T-helper 2 cell treated with Interferon-gamma antibody and Interleukin-4, amounts not matched to agents 5 μg/mL and 100 μg/mL, for 36 hours (primary cell): ENCODE data around the gene IZUMO4.

Source experiments
- DNase-seq: peaks from one replicate; pipeline ENCODE4 v3.0.0; 2021; ENCODE audit warnings: low spot score
- H3K27ac Mint-ChIP-seq: one replicate; pipeline ENCODE4 v1.8.0; 2021; ENCODE audit warnings: mild to moderate bottlenecking, mixed read lengths
- H3K27me3 Mint-ChIP-seq: one replicate; pipeline ENCODE4 v1.8.0; 2021; ENCODE audit warnings: low read depth, mixed read lengths
- H3K36me3 Mint-ChIP-seq: one replicate; pipeline ENCODE4 v1.8.0; 2021; ENCODE audit warnings: low read depth, mixed read lengths
- H3K4me1 Mint-ChIP-seq: one replicate; pipeline ENCODE4 v1.8.0; 2021; ENCODE audit warnings: low read depth, mixed read lengths
- H3K4me3 Mint-ChIP-seq: one replicate; pipeline ENCODE4 v1.8.0; 2022; ENCODE audit warnings: mild to moderate bottlenecking, moderate library complexity, mixed read lengths
- H3K9me3 Mint-ChIP-seq: one replicate; pipeline ENCODE4 v1.8.0; 2021; ENCODE audit warnings: mixed read lengths

Gene IZUMO4

GRCh38 chr19:2064788-2065524 is 31.8 kb upstream of the IZUMO4 start:
- Mint-ChIP-seq H3K27me3 (no peaks in the 10 kb centered on the region), H3K9me3 (no peaks in the 10 kb centered on the region), H3K36me3 (peaks cover 9% of the 10 kb centered on the region), H3K4me3 (no peak overlapping the region), H3K4me1 (peaks cover 9% of the 10 kb centered on the region), H3K27ac (peak overlapping the region; percentile 36)
- DNase-seq = no peak

DNA sequence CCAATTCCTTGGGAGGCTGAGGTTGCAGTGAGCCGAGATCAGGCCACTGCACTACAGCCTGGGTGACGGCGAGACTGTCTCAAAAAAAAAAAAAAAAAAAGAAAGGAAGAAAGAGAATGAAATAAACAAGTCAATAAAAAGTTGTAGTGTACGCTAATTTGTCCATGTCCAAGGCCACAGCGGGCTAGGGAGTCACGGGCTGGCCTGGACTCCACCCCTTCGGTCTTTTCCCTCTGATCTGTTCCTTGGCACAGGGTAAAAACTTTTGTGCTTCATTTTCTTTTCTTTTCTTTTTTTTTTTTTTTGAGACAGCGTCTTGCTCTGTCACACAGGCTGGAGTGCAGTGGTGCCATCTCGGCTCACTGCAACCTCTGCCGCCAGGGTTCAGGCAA is 26.3 kb upstream of the IZUMO4 start:
- Mint-ChIP-seq H3K9me3 (no peaks in the 10 kb centered on the region), H3K4me1 (peaks cover 9% of the 10 kb centered on the region)

DNA sequence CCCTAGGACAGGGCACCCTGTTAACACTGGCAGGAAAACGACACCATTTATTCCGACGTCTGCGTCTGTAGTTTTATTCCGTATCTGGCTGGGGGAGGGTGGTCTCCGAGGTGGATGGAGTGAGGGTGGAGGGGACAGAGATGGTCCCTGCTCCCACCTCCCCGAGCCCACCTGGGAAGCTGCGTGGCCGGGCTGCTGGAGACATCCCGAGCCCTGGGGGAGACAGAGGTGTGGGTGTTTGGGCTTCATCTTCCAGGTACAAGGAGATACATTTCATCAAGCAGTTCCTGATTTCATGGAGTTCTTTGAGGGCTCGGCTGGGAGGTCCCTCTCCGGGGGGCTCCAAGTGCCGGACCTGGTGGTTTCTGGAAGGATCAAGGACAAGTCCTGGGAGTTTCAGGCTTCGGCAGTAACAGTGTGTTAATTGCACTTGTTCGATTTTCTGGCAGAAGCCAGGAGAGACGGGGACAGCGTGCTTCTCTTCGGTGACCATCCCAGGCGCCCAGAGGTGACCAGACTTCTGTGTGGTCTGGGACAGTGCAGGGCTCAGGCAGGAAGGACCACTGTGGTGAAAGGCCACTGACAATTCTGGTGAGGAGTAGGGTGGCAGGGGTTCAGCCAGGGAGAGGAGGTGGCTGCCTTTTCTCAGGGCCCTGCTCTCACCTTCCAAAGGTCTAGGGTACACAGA is 25.6 kb upstream of the IZUMO4 start:
- Mint-ChIP-seq H3K9me3 (no peaks in the 10 kb centered on the region), H3K4me1 (peaks cover 9% of the 10 kb centered on the region), H3K27me3 (no peaks in the 10 kb centered on the region), H3K4me3 (peak overlapping the region; percentile 47), H3K27ac (peak overlapping the region; percentile 79), H3K36me3 (peaks cover 46% of the 10 kb centered on the region)
- DNase-seq = no peak

More for the DNA sequence above, 26.3 kb upstream of the IZUMO4 start:
- Mint-ChIP-seq H3K27ac (no peak overlapping the region), H3K36me3 (peaks cover 43% of the 10 kb centered on the region), H3K4me3 (no peak overlapping the region), H3K27me3 (no peaks in the 10 kb centered on the region)
- DNase-seq = no peak

GRCh38 chr19:2072757-2073551 is 23.8 kb upstream of the IZUMO4 start:
- H3K36me3 Mint-ChIP-seq = peaks cover 59% of the 10 kb centered on the region
- H3K9me3 Mint-ChIP-seq = no peaks in the 10 kb centered on the region
- H3K27ac Mint-ChIP-seq = peak overlapping the region; percentile 6
- no peak overlapping the region for H3K4me3 Mint-ChIP-seq
- no peaks in the 10 kb centered on the region for H3K27me3 Mint-ChIP-seq
- peaks cover 9% of the 10 kb centered on the region for H3K4me1 Mint-ChIP-seq
- no peak for DNase-seq

GRCh38 chr19:2076526-2076944 is 20.2 kb upstream of the IZUMO4 start:
- no peaks in the 10 kb centered on the region for H3K9me3 Mint-ChIP-seq
- no peak for DNase-seq
- H3K36me3 Mint-ChIP-seq = peaks cover 64% of the 10 kb centered on the region
- H3K4me1 Mint-ChIP-seq = peaks cover 14% of the 10 kb centered on the region
- H3K27ac Mint-ChIP-seq = no peak overlapping the region
- no peak overlapping the region for H3K4me3 Mint-ChIP-seq
- H3K27me3 Mint-ChIP-seq = no peaks in the 10 kb centered on the region

GRCh38 chr19:2077398-2077797 is 19.3 kb upstream of the IZUMO4 start:
- DNase-seq = no peak
- H3K4me3 Mint-ChIP-seq = no peak overlapping the region
- H3K27ac Mint-ChIP-seq = no peak overlapping the region
- H3K4me1 Mint-ChIP-seq = peaks cover 21% of the 10 kb centered on the region
- H3K36me3 Mint-ChIP-seq = peaks cover 66% of the 10 kb centered on the region
- H3K27me3 Mint-ChIP-seq = no peaks in the 10 kb centered on the region
- no peaks in the 10 kb centered on the region for H3K9me3 Mint-ChIP-seq

- H3K36me3 Mint-ChIP-seq = peaks cover 66% of the 10 kb centered on the region
- H3K27me3 Mint-ChIP-seq = no peaks in the 10 kb centered on the region
- H3K27ac Mint-ChIP-seq = no peak overlapping the region
- no peak for DNase-seq
- H3K4me3 Mint-ChIP-seq = no peak overlapping the region
- peaks cover 24% of the 10 kb centered on the region for H3K4me1 Mint-ChIP-seq
- no peaks in the 10 kb centered on the region for H3K9me3 Mint-ChIP-seq
Observed at GRCh38 chr19:2077833-2078619, 18.7 kb upstream of the IZUMO4 start.

GRCh38 chr19:2079076-2079864 is 17.4 kb upstream of the IZUMO4 start:
- Mint-ChIP-seq H3K27me3 (no peaks in the 10 kb centered on the region), H3K27ac (peak overlapping the region; percentile 74), H3K4me3 (peak overlapping the region; percentile 95), H3K36me3 (peaks cover 70% of the 10 kb centered on the region), H3K4me1 (peaks cover 30% of the 10 kb centered on the region), H3K9me3 (no peaks in the 10 kb centered on the region)
- no peak for DNase-seq

- peak overlapping the region; percentile 74 for H3K27ac Mint-ChIP-seq
- peaks cover 30% of the 10 kb centered on the region for H3K4me1 Mint-ChIP-seq
- no peaks in the 10 kb centered on the region for H3K9me3 Mint-ChIP-seq
- H3K4me3 Mint-ChIP-seq = peak overlapping the region; percentile 95
- DNase-seq = no peak
- H3K27me3 Mint-ChIP-seq = no peaks in the 10 kb centered on the region
- peaks cover 76% of the 10 kb centered on the region for H3K36me3 Mint-ChIP-seq
Observed at GRCh38 chr19:2079865-2080301, 16.8 kb upstream of the IZUMO4 start.

- Mint-ChIP-seq H3K36me3 (peaks cover 78% of the 10 kb centered on the region), H3K27ac (peak overlapping the region; percentile 98), H3K4me1 (peaks cover 34% of the 10 kb centered on the region), H3K27me3 (peaks cover 2% of the 10 kb centered on the region), H3K9me3 (no peaks in the 10 kb centered on the region), H3K4me3 (peak overlapping the region; percentile 95)
- no peak for DNase-seq
Observed at GRCh38 chr19:2080336-2080988, 16.3 kb upstream of the IZUMO4 start.

- Mint-ChIP-seq H3K4me1 (peaks cover 45% of the 10 kb centered on the region), H3K9me3 (no peaks in the 10 kb centered on the region), H3K27me3 (peaks cover 2% of the 10 kb centered on the region), H3K27ac (peak overlapping the region; percentile 98), H3K36me3 (peaks cover 75% of the 10 kb centered on the region), H3K4me3 (peak overlapping the region; percentile 95)
- DNase-seq = peak; percentile 61
Observed at GRCh38 chr19:2081873-2082810, 14.6 kb upstream of the IZUMO4 start.
